ENCODE data around the gene AKIRIN2. TPM values are rescaled to one million over a fixed set of nuclear protein-coding genes. Genes with fewer than 3 reads are reported as not detected.

The AKIRIN2 gene
- total and polyA plus RNA-seq, 7 experiments from 2014 or later, result 28.8 to 197 (median 54.6) TPM

DNA sequence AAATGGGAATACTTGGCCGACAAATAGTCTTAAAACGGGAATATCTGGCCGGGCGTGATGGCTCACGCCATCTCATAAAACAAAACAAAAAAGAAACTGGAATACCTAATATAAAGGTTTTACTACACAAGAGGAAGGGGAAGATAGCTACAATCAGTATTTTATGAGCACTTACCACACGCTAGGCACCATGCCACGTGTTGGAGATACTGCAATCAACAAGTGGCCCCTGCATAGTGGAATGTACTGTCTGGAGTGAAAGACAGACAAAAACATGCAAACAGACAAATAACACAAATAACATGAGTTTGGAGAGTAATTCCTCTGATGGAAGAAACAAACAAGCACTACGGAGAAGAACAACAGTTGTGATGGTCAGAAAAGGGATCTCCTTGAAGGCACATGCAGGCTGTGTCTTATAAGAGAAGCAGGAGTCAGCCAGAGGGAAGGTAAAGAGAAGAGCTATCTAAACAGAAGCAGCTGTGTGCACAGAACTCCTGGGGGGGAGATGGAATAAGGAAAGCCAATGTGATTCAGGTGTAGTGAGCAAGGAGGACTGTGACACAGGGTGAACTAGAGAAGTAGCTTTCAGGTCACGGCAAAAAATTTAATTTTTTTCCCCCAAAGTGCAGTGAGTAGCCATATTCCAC, 39.1 kb upstream of the AKIRIN2 start:
- no peak overlapping the region for H3K4me3 ChIP-seq (ENCODE audit: low read length)
- no peaks in the 10 kb centered on the region for H3K36me3 ChIP-seq (ENCODE audit: control insufficient read depth in 2 of 3, insufficient read depth in 3 of 3, low read length in 3 of 3)
- Mint-ChIP-seq H3K27me3 (peaks cover 0 to 3% (median 0%) of the 10 kb centered on the region in 5 donors), H3K4me1 (peaks cover 13 to 36% (median 18%) of the 10 kb centered on the region in 7 donors), H3K27ac (peak overlapping the region in 2 of 9 donors; percentile 6 to 37), H3K4me3 (peak overlapping the region in 1 of 10 donors; percentile 4), H3K9me3 (peaks cover 0 to 13% (median 0%) of the 10 kb centered on the region in 11 donors), H3K36me3 (peaks cover 0 to 18% (median 3%) of the 10 kb centered on the region in 5 donors)
- DNase-seq (no peak), ATAC-seq (no peak)
- no peak overlapping the region for H3K27ac ChIP-seq (ENCODE audit: low read depth, low read length)
- CTCF ChIA-PET, result interaction anchor here (0.5 kb wide), 1 partner anchor 1688 kb away, joined by 3 read pairs; no protein-coding TSS in a partner anchor
- peaks cover 0 to 29% of the 10 kb centered on the region in 2 donors for H3K4me1 ChIP-seq (ENCODE audit: control insufficient read depth in 2 of 2, insufficient read depth in 2 of 2, low read length in 2 of 2)
- intact Hi-C loops (cut with micrococcal nuclease), result no loop called here
- no peaks in the 10 kb centered on the region for H3K27me3 ChIP-seq (ENCODE audit: control insufficient read depth in 2 of 2, insufficient read depth in 2 of 2, low read length in 2 of 2)
- no peaks in the 10 kb centered on the region for H3K9me3 ChIP-seq (ENCODE audit: control insufficient read depth in 2 of 3, low read length in 3 of 3)
- POLR2A ChIA-PET, result interaction anchor here (0.9 to 1.2 kb wide), 2 partner anchors 39 to 40 kb away, joined by 3 read pairs; no protein-coding TSS in a partner anchor

DNA sequence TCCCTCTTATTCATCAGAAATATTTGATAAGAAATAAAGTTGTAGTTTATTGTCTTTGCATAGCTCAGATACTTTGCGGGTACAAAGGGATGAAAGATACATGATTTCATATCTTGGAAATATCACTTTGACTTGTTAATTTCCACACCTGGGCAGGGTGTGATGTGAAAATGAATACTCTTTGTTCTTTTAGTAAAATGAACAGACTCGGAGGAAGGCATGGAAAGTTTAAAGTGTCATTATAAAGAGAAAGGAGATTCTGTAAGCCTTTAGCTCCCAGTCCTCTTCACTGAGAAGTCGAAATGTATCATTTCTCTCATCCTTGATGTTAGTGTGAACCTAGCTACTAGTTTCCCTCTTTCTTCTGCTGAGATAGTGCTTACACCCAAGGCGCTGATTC, 36.7 kb upstream of the AKIRIN2 start:
- peaks cover 0 to 20% (median 3%) of the 10 kb centered on the region in 5 donors for H3K36me3 Mint-ChIP-seq
- no peak overlapping the region for H3K27ac ChIP-seq (ENCODE audit: low read depth, low read length)
- no peak for DNase-seq
- peaks cover 0 to 29% of the 10 kb centered on the region in 2 donors for H3K4me1 ChIP-seq (ENCODE audit: control insufficient read depth in 2 of 2, insufficient read depth in 2 of 2, low read length in 2 of 2)
- no peaks in the 10 kb centered on the region for H3K36me3 ChIP-seq (ENCODE audit: control insufficient read depth in 2 of 3, insufficient read depth in 3 of 3, low read length in 3 of 3)
- ATAC-seq, result no peak
- no peak overlapping the region for H3K27ac Mint-ChIP-seq
- no peaks in the 10 kb centered on the region for H3K9me3 ChIP-seq (ENCODE audit: control insufficient read depth in 2 of 3, low read length in 3 of 3)
- ChIA-PET CTCF (no interaction called here), POLR2A (interaction anchor here (0.6 to 0.8 kb wide), 2 partner anchors 10 to 36 kb away, joined by 3 read pairs; no protein-coding TSS in a partner anchor)
- intact Hi-C loops (cut with micrococcal nuclease), result no loop called here
- no peak overlapping the region for H3K4me3 Mint-ChIP-seq
- H3K4me3 ChIP-seq (ENCODE audit: low read length), result no peak overlapping the region
- no peaks in the 10 kb centered on the region for H3K27me3 Mint-ChIP-seq
- peaks cover 13 to 36% (median 18%) of the 10 kb centered on the region in 7 donors for H3K4me1 Mint-ChIP-seq
- no peaks in the 10 kb centered on the region for H3K27me3 ChIP-seq (ENCODE audit: control insufficient read depth in 2 of 2, insufficient read depth in 2 of 2, low read length in 2 of 2)
- H3K9me3 Mint-ChIP-seq, result peaks cover 0 to 20% (median 2%) of the 10 kb centered on the region in 11 donors

DNA sequence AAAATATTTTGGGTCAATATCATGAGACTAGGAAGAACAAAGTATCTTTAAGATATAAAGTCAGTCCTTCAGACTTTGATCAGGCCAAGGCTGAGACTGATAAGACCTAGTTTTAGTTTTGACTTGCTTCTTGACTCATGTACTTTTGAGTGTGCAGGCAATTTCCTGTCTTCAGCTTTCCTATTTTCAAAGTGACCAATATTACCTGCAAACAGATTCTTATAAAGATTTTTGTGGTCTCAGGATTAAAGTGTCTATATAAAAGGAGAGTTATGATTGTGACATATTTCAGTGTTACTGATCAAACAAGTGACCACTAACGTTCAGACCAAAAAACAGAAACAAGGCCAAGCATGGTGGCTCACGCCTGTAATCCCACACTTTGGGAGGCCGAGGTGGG, 36.0 kb upstream of the AKIRIN2 start:
- peaks cover 12 to 32% (median 17%) of the 10 kb centered on the region in 7 donors for H3K4me1 Mint-ChIP-seq
- peak overlapping the region in 1 of 9 donors; percentile 29 for H3K27ac Mint-ChIP-seq
- no peaks in the 10 kb centered on the region for H3K36me3 ChIP-seq (ENCODE audit: control insufficient read depth in 2 of 3, insufficient read depth in 3 of 3, low read length in 3 of 3)
- ChIA-PET POLR2A (no interaction called here), CTCF (no interaction called here)
- intact Hi-C loops (cut with micrococcal nuclease), result no loop called here
- H3K27ac ChIP-seq (ENCODE audit: low read depth, low read length), result no peak overlapping the region
- no peaks in the 10 kb centered on the region for H3K9me3 ChIP-seq (ENCODE audit: control insufficient read depth in 2 of 3, low read length in 3 of 3)
- no peak for ATAC-seq
- DNase-seq, result no peak
- no peaks in the 10 kb centered on the region for H3K27me3 Mint-ChIP-seq
- no peaks in the 10 kb centered on the region for H3K27me3 ChIP-seq (ENCODE audit: control insufficient read depth in 2 of 2, insufficient read depth in 2 of 2, low read length in 2 of 2)
- H3K4me3 Mint-ChIP-seq, result no peak overlapping the region
- peaks cover 0 to 20% (median 3%) of the 10 kb centered on the region in 5 donors for H3K36me3 Mint-ChIP-seq
- peaks cover 0 to 28% of the 10 kb centered on the region in 2 donors for H3K4me1 ChIP-seq (ENCODE audit: control insufficient read depth in 2 of 2, insufficient read depth in 2 of 2, low read length in 2 of 2)
- H3K9me3 Mint-ChIP-seq, result peaks cover 0 to 20% (median 2%) of the 10 kb centered on the region in 11 donors
- H3K4me3 ChIP-seq (ENCODE audit: low read length), result no peak overlapping the region

DNA sequence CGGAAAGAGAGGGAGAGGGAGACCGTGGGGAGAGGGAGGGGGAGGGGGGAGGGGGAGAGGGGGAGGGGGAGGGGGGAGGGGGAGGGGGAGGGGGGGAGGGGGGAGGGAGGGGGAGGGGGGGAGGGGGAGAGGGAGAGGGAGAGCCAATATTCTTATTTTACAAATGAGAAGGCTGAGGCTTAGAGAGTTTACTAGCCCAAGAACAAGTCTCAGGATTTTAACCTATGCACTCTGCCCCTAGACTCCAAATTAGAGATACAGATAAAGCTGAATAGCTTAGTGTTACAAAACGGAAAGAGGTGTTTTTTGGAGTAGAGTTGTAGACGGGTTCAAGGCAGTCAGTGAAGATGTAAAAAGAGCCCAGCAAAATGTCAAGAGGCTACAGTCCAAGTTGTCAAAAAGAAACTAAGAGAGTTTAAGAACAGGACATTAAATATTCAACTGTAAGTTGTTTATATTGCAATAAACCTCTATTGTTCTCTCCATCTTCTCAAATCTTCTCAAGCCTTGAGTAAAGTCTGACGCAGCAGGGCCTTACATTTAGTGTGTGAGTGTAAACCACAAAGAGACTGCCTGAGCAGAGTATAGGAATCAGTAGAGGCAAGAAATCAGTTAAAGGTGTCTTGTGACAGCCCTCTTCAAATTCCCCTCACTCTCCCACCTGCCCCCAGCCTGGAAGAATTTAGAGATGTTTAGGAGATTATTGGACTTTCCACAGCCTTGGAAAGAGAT, 34.9 kb upstream of the AKIRIN2 start:
- no peaks in the 10 kb centered on the region for H3K9me3 ChIP-seq (ENCODE audit: control insufficient read depth in 2 of 3, low read length in 3 of 3)
- no peak overlapping the region for H3K4me3 ChIP-seq (ENCODE audit: low read length)
- H3K9me3 Mint-ChIP-seq, result peaks cover 0 to 12% (median 2%) of the 10 kb centered on the region in 11 donors
- no peaks in the 10 kb centered on the region for H3K27me3 ChIP-seq (ENCODE audit: control insufficient read depth in 2 of 2, insufficient read depth in 2 of 2, low read length in 2 of 2)
- POLR2A ChIA-PET, result no interaction called here
- intact Hi-C loops (cut with micrococcal nuclease), result no loop called here
- H3K36me3 Mint-ChIP-seq, result peaks cover 0 to 11% (median 1%) of the 10 kb centered on the region in 5 donors
- no peak overlapping the region for H3K27ac ChIP-seq (ENCODE audit: low read depth, low read length)
- ATAC-seq, result peak; percentile 30
- CTCF ChIA-PET, result no interaction called here
- H3K4me1 Mint-ChIP-seq, result peaks cover 2 to 27% (median 13%) of the 10 kb centered on the region in 7 donors
- H3K4me1 ChIP-seq (ENCODE audit: control insufficient read depth in 2 of 2, insufficient read depth in 2 of 2, low read length in 2 of 2), result peaks cover 0 to 25% of the 10 kb centered on the region in 2 donors
- peak overlapping the region in 1 of 9 donors; percentile 81 for H3K27ac Mint-ChIP-seq
- no peaks in the 10 kb centered on the region for H3K36me3 ChIP-seq (ENCODE audit: control insufficient read depth in 2 of 3, insufficient read depth in 3 of 3, low read length in 3 of 3)
- no peak for DNase-seq
- peak overlapping the region in 1 of 10 donors; percentile 35 for H3K4me3 Mint-ChIP-seq
- H3K27me3 Mint-ChIP-seq, result no peaks in the 10 kb centered on the region

DNA sequence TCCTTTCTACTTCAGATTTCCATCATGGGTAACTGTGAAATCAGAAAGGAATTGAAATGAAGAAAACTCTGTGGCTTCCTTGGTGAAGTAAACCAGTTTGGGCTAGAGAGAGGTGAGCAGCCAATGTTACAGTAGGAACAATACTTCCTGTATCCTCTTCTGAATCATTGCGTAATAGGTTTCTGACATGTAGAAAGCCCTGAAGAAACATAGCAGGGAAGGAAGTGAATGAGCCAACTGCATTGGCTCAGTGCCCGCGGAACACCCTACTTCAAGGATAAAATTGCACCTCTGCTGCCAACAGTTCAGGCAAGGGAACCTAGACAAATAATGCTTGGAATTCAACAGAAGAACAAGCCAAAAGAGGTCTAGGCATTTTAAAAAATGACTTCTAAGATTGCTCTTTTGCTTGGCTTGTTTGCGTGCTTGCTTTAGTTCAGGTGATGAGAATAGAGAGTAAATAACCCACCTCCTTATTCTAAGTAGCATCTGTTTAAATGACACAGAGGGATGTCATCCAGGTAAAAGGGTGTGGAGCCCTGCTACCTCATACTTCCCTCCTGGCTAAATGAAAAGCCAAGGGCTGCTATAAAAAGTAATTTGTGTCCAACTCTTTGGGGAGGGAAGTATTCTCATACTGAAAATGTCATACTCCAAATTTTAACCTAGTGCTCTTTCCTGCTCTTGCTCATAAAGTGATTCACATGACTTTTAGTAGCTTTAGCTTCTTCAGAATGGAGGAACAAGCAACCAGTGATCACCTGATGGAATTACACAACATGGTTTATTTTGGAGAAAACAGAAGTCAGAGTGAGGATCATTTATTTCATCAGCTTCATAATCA, 30.0 kb upstream of the AKIRIN2 start:
- Mint-ChIP-seq H3K27me3 (peaks cover 0 to 7% (median 0%) of the 10 kb centered on the region in 5 donors), H3K27ac (peak overlapping the region; percentile 25 to 73 (median 52)), H3K4me1 (peaks cover 4 to 12% (median 12%) of the 10 kb centered on the region in 7 donors), H3K9me3 (peaks cover 0 to 7% (median 0%) of the 10 kb centered on the region in 11 donors), H3K4me3 (peak overlapping the region in 9 of 10 donors; percentile 6 to 64 (median 55)), H3K36me3 (peaks cover 0 to 6% (median 0%) of the 10 kb centered on the region in 5 donors)
- peak; percentile 82 for ATAC-seq
- POLR2A ChIA-PET, result no interaction called here
- CTCF ChIA-PET, result no interaction called here
- intact Hi-C loops (cut with micrococcal nuclease), result loop anchor here (1.0 to 2.0 kb wide), 2 partner anchors 29 to 30 kb away; partner anchors contain the start of gene AKIRIN2 (in 2 of the 2)
- H3K27me3 ChIP-seq (ENCODE audit: control insufficient read depth in 2 of 2, insufficient read depth in 2 of 2, low read length in 2 of 2), result no peaks in the 10 kb centered on the region
- DNase-seq, result peak in 8 of 9 donors; percentile 17 to 61 (median 42)
- no peak overlapping the region for H3K4me3 ChIP-seq (ENCODE audit: low read length)
- H3K36me3 ChIP-seq (ENCODE audit: control insufficient read depth in 2 of 3, insufficient read depth in 3 of 3, low read length in 3 of 3), result no peaks in the 10 kb centered on the region
- H3K4me1 ChIP-seq (ENCODE audit: control insufficient read depth in 2 of 2, insufficient read depth in 2 of 2, low read length in 2 of 2), result peaks cover 0 to 12% of the 10 kb centered on the region in 2 donors
- H3K9me3 ChIP-seq (ENCODE audit: control insufficient read depth in 2 of 3, low read length in 3 of 3), result no peaks in the 10 kb centered on the region
- no peak overlapping the region for H3K27ac ChIP-seq (ENCODE audit: low read depth, low read length)

DNA sequence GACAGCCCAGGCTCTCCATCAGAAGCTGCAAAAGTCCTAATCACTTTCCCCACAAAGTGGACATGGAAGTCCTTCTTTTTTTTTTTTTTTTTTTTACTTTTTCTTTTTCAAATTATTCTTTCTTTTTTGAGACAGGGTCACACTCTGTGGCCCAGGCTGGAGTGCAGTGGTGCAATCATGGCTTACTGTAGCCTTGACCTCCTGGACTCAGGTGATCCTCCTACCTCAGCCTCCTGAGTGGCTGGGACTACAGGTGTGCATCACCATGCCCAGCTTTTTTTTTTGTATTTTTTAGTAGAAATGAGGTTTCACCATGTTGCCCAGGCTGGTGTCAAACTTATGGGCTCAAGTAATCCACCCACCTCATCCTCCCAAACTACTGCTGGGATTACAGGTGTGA, 29.0 kb upstream of the AKIRIN2 start:
- peaks cover 0 to 5% (median 0%) of the 10 kb centered on the region in 5 donors for H3K36me3 Mint-ChIP-seq
- no peaks in the 10 kb centered on the region for H3K36me3 ChIP-seq (ENCODE audit: control insufficient read depth in 2 of 3, insufficient read depth in 3 of 3, low read length in 3 of 3)
- DNase-seq (no peak), ATAC-seq (no peak)
- H3K9me3 ChIP-seq (ENCODE audit: control insufficient read depth in 2 of 3, low read length in 3 of 3), result no peaks in the 10 kb centered on the region
- no peaks in the 10 kb centered on the region for H3K27me3 ChIP-seq (ENCODE audit: control insufficient read depth in 2 of 2, insufficient read depth in 2 of 2, low read length in 2 of 2)
- ChIA-PET CTCF (no interaction called here), POLR2A (no interaction called here)
- no peak overlapping the region for H3K27ac Mint-ChIP-seq
- no peak overlapping the region for H3K27ac ChIP-seq (ENCODE audit: low read depth, low read length)
- no peak overlapping the region for H3K4me3 Mint-ChIP-seq
- intact Hi-C loops (cut with micrococcal nuclease), result no loop called here
- peaks cover 0 to 7% (median 0%) of the 10 kb centered on the region in 5 donors for H3K27me3 Mint-ChIP-seq
- no peak overlapping the region for H3K4me3 ChIP-seq (ENCODE audit: low read length)
- peaks cover 4 to 12% (median 11%) of the 10 kb centered on the region in 7 donors for H3K4me1 Mint-ChIP-seq
- H3K9me3 Mint-ChIP-seq, result peaks cover 0 to 7% (median 0%) of the 10 kb centered on the region in 11 donors
- H3K4me1 ChIP-seq (ENCODE audit: control insufficient read depth in 2 of 2, insufficient read depth in 2 of 2, low read length in 2 of 2), result peaks cover 0 to 11% of the 10 kb centered on the region in 2 donors

All from naive thymus-derived CD4-positive, alpha-beta T cell (primary cell).